ENCODE results near the gene SLC19A2. TPM values are rescaled to one million over a fixed set of nuclear protein-coding genes. Genes with fewer than 3 reads are reported as not detected.

The SLC19A2 gene
- total RNA-seq, 2 experiments from 2014 or later: 5.7 to 6.4 TPM

GRCh38 chr1:169515641-169516040 lies 29.9 kb upstream of the SLC19A2 start:
- TF ChIP-seq CTCF (IDR thresholded peaks at IDR 0.05): no peak
- intact Hi-C loops (cut with micrococcal nuclease): no loop called here
- Mint-ChIP-seq H3K4me1 (ENCODE audit: low read depth) (peaks cover 5% of the 10 kb centered on the region), H3K27me3 (no peaks in the 10 kb centered on the region), H3K4me3 (no peak overlapping the region), H3K9me3 (no peaks in the 10 kb centered on the region), H3K27ac (no peak overlapping the region), H3K36me3 (ENCODE audit: low read depth) (peaks cover 55% of the 10 kb centered on the region)
- DNase-seq (no peak), ATAC-seq (no peak)
- ChIA-PET POLR2A (no interaction called here), CTCF (interaction anchor here (1.5 kb wide), 1 partner anchor 22 kb away, joined by 3 read pairs; no protein-coding TSS in a partner anchor)

GRCh38 chr1:169514566-169515270 lies 29.0 kb upstream of the SLC19A2 start:
- Mint-ChIP-seq H3K27ac (no peak overlapping the region), H3K4me1 (ENCODE audit: low read depth) (peaks cover 5% of the 10 kb centered on the region), H3K9me3 (no peaks in the 10 kb centered on the region), H3K36me3 (ENCODE audit: low read depth) (peaks cover 49% of the 10 kb centered on the region), H3K27me3 (no peaks in the 10 kb centered on the region), H3K4me3 (no peak overlapping the region)
- no peak for ATAC-seq
- intact Hi-C loops (cut with micrococcal nuclease): no loop called here
- POLR2A ChIA-PET: interaction anchor here (1.0 kb wide), 1 partner anchor 8 kb away, joined by 3 read pairs; no protein-coding TSS in a partner anchor
- CTCF ChIA-PET: interaction anchor here (1.5 kb wide), 1 partner anchor 21 kb away, joined by 3 read pairs; no protein-coding TSS in a partner anchor
- TF ChIP-seq CTCF (IDR thresholded peaks at IDR 0.05): no peak
- DNase-seq: no peak

DNA sequence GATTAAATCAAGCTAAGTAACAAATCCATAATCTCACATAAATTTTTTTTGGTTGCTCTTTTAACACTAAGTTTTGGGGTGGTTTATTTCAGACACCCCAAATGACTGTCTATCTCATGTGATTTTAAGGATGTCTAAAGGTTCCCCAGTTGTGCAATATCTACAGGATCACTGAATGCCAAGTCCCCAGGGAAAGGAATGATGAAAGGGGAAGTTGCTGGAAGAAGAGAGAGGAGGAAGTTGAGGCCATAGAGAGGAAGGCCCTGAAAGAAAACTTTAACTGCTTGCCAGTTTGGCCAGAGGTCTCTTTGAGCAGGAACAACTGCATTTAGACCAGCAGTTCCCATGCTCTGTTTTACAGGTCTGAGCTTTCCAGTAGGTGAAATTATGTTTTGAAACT lies 27.5 kb upstream of the SLC19A2 start:
- no peaks in the 10 kb centered on the region for H3K9me3 Mint-ChIP-seq
- no peak overlapping the region for H3K4me3 Mint-ChIP-seq
- CTCF ChIA-PET: no interaction called here
- no peak for TF ChIP-seq CTCF (IDR thresholded peaks at IDR 0.05)
- intact Hi-C loops (cut with micrococcal nuclease): no loop called here
- DNase-seq (no peak), ATAC-seq (no peak)
- H3K36me3 Mint-ChIP-seq (ENCODE audit: low read depth): peaks cover 39% of the 10 kb centered on the region
- H3K4me1 Mint-ChIP-seq (ENCODE audit: low read depth): peaks cover 15% of the 10 kb centered on the region
- H3K27me3 Mint-ChIP-seq: no peaks in the 10 kb centered on the region
- POLR2A ChIA-PET: no interaction called here
- H3K27ac Mint-ChIP-seq: no peak overlapping the region

GRCh38 chr1:169511316-169512005 lies 25.7 kb upstream of the SLC19A2 start:
- ChIA-PET POLR2A (interaction anchor here (1.5 kb wide), 1 partner anchor 143 kb away, joined by 3 read pairs; the partner anchor contains the start of gene BLZF1), CTCF (interaction anchor here (1.2 to 1.9 kb wide), 2 partner anchors 35 to 201 kb away, joined by 5 to 6 read pairs; no protein-coding TSS in a partner anchor)
- no peak overlapping the region for H3K4me3 Mint-ChIP-seq
- H3K9me3 Mint-ChIP-seq: no peaks in the 10 kb centered on the region
- no peak for ATAC-seq
- H3K27ac Mint-ChIP-seq: no peak overlapping the region
- no peak for DNase-seq
- TF ChIP-seq CTCF (IDR thresholded peaks at IDR 0.05): no peak
- H3K4me1 Mint-ChIP-seq (ENCODE audit: low read depth): peaks cover 16% of the 10 kb centered on the region
- H3K36me3 Mint-ChIP-seq (ENCODE audit: low read depth): peaks cover 24% of the 10 kb centered on the region
- H3K27me3 Mint-ChIP-seq: no peaks in the 10 kb centered on the region
- intact Hi-C loops (cut with micrococcal nuclease): no loop called here

- TF ChIP-seq CTCF (IDR thresholded peaks at IDR 0.05): no peak
- POLR2A ChIA-PET: interaction anchor here (1.1 kb wide), 1 partner anchor 24 kb away, joined by 3 read pairs; the partner anchor contains the start of gene SLC19A2
- Mint-ChIP-seq H3K4me1 (ENCODE audit: low read depth) (peaks cover 16% of the 10 kb centered on the region), H3K9me3 (no peaks in the 10 kb centered on the region), H3K36me3 (ENCODE audit: low read depth) (peaks cover 14% of the 10 kb centered on the region), H3K27me3 (no peaks in the 10 kb centered on the region), H3K4me3 (no peak overlapping the region), H3K27ac (no peak overlapping the region)
- intact Hi-C loops (cut with micrococcal nuclease): no loop called here
- DNase-seq: no peak
- no peak for ATAC-seq
- CTCF ChIA-PET: interaction anchor here (1.9 kb wide), 1 partner anchor 202 kb away, joined by 6 read pairs; no protein-coding TSS in a partner anchor
Observed at GRCh38 chr1:169510060-169510459, 24.3 kb upstream of the SLC19A2 start.
